Hepatocyte (in vitro differentiated cells): ENCODE measurements around the gene CACNA1B.

Source experiments
- EZH2 ChIP-seq: fragments of 200-600 bp; sonication (generic); IDR thresholded peaks from 2 replicates; pipeline ENCODE4 v1.6.1; 2016; ENCODE audit warnings: antibody characterized with exemption, mild to moderate bottlenecking, borderline replicate concordance
- TF ChIP-seq, protein P1 (sequence below): fragments of 200-600 bp; sonication (generic); IDR thresholded peaks from 2 replicates; pipeline ENCODE4 v1.5.1; 2016; ENCODE audit warnings: antibody characterized with exemption, mild to moderate bottlenecking; ENCODE audit not compliant: poor library complexity

DNA sequence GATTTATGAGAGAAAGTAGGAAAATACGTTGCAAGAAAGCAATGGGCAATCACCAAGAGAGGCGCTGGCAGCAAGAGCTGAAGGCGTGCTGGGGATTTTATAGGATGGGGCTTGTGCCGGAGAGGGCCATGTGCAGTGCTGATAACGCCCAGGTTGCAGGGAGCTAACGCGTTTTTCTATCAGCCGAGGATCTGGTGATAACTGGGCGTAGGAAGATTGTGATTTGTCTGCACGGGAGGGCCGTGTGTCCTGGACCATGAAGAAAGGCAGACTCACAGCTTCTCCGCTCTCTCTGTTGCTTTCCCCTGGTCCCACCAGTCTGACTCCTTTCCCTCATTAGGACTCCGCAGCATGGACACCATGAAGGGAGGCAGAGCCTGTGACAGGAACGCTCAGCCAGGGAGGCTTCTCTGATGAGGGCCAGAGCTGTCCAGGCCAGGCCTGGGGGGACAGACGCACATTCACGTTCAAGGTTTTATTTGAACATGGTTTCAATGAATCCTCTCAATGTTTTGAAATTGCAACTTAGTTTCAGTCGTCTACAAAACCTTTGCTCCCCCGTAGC lies 11.9 kb upstream of the CACNA1B start:
- TF ChIP-seq, protein P1, sequence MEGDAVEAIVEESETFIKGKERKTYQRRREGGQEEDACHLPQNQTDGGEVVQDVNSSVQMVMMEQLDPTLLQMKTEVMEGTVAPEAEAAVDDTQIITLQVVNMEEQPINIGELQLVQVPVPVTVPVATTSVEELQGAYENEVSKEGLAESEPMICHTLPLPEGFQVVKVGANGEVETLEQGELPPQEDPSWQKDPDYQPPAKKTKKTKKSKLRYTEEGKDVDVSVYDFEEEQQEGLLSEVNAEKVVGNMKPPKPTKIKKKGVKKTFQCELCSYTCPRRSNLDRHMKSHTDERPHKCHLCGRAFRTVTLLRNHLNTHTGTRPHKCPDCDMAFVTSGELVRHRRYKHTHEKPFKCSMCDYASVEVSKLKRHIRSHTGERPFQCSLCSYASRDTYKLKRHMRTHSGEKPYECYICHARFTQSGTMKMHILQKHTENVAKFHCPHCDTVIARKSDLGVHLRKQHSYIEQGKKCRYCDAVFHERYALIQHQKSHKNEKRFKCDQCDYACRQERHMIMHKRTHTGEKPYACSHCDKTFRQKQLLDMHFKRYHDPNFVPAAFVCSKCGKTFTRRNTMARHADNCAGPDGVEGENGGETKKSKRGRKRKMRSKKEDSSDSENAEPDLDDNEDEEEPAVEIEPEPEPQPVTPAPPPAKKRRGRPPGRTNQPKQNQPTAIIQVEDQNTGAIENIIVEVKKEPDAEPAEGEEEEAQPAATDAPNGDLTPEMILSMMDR: no peak
- TF ChIP-seq EZH2: no peak
